Suppressor macrophage treated with lipopolysaccharide for 1 hour (primary cell): Measurements from ENCODE around the gene MUC22.

Source experiments
- DNase-seq, 3 donors: peaks; one replicate each; pipeline ENCODE4 v3.0.0-alpha.2; 2020 to 2022

The MUC22 gene

DNA sequence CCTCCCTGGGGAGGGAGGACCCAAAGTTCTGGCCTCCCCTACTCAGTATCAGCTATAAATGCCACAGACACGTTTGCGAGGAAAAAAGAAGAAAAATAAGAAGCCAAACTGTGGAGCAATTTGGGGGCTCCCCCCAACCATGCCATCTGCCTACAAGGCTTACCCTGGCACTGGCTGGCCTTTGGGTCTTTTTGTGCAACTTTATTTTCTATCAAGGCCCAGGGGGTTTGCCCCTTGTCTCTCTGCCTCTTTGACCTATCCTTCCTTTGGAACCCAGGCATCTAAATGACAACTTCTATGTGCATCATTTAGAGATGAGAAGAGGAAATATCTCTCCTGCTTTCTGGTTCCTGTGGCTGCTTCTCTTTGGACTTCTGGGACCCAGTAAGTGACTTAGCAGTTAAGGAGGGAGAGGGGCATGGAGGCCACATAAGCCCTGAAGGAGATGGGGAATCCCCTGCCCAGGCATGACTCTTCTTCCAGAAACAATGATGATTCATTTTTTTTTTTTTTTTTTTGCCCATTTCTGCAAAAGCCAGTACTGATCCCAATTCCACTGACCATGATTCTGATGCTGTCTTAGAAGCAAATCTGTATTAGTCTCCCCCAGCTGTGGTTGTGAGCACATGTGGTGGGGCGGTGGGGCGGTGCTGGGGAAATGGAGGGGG is at the start of gene MUC22:
TSS of gene MUC22 (plus strand) at position 82 of the 668 bp plus-strand sequence. CDS start at position 315, 233 bp downstream.
- DNase-seq, result peak; percentile 65 to 81 (median 74)

DNA sequence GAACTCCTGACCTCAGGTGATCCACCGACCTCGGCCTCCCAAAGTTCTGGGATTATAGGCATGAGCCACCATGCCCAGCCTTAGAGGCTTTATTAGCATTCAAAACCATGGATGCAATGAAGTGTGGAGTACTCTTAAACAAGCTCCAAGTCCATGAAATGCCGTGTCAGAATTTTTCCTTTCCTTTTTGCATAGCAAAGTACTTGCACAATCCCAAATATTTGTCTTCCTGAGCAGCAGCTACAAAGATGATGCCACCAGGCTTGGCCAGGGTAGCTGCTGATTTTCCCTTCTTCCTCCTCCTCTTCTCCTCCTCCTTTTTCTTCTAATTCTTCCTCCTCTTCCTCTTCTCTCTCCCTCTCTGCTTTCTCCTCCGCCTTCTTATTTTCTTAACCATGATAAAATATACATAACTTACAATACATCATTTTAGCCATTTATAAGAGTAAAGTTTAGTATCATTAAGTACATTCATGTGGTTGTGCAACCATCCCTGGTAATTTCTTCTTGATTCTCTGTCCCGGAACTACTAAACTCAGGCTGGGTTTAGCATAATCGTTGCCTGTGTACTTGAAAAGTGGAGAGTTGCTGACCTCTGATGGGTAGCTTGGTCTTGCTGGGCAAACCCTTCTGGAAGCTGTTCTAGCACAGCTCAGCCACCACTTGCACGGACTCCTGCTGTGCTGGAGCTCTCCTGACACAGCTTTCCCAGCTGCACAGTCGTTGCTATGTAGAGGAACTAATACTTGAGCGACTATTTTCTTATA is 49.2 kb upstream of the MUC22 start:
- DNase-seq, result peak in 1 of 3 donors; percentile 15

DNA sequence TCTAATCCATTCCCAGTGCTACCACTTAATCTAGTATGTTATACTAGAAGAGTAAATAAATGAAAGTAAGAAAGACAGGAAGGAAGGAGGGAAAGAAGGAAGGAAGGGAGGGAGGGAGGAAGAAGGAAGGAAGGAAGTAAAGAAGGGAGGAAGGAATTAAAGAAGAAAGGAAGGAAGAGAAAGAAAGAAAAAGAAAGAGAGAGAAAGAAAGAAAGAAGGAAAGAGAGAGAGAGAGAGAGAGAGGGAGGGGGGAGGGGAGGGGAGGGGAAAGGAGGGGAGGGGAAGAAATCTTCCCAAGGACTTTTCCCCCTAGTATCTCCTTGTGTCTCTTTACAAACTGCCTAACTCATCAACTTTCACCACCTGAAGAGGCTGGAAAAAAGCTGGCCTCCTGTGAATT is 47.6 kb upstream of the MUC22 start:
- DNase-seq, result no peak

DNA sequence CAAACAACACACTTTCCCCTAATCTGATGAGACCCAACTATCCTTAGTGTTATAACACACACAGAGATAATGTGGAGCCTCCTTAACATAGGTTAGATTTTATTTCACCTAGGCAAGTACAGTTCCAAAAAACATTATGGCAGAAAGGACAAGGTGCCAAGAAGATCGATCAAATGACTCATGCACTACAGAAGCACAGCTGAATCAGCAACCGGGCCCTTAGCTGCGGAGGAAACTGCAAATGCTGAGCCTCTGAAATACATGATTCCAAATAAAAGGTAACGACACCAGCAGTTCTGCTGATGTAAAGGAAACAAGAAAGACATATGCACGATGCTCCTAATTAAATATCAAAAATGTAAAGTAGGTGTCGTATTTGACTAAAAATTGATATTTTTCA is 46.6 kb upstream of the MUC22 start:
- no peak for DNase-seq

DNA sequence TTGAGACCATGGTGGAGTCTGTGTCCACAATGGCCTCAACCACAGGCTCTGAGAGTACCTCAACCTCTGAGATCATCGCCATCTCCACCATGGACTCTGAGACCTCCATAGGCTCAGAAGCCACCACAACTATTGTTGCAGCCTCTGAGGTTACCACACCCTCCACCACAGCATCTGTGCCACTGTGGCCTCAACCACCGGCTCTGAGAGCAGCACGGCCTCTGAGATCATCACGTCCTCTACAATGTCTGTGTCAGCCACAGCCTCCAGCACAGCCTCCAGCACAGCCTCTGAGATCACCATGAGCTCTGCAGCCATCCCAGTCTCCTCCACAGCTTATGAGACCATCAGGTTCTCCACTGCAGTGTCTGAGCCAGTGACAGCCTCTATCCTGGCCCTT is 46.2 kb upstream of the MUC22 start:
- no peak for DNase-seq

DNA sequence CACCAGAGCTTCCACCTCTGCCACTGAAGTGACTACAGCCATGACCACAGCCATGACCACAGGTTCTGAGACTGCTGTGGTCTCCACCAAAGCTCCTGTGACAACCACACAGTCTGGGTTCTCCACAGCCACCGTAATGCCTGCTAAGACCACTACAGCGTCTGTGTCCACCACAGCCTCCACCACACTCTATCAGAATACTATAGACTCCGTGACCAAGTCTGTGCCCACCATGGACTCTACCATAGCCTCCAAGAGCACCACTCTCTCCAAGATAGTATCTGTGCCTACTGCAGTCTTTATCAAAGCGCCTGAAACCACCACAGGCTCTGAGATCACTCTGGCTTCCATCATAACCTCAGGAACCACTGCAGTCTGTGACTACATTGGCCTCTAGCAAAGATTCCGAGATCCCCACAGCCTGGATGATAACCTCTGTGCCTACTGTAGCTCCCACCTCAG is 45.1 kb upstream of the MUC22 start:
- DNase-seq, result no peak

DNA sequence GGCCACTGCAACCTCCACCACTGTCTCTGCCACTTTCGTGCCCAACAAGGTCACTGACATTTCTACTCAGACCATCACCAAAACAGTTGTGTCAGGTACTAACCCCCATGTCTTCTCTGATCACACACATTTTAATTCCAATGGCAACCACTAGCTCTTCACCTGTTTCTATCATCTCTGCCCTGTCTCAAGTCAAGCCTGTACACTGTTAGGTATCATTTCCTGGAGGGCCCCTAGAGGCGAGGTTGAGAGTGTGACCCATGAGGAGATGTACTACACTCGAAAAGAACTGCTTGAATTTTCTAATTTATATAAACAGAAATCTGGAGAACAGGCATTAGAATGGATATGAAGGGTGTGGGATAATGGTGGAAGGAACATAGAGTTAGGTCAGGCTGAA is 44.1 kb upstream of the MUC22 start:
- DNase-seq, result no peak

DNA sequence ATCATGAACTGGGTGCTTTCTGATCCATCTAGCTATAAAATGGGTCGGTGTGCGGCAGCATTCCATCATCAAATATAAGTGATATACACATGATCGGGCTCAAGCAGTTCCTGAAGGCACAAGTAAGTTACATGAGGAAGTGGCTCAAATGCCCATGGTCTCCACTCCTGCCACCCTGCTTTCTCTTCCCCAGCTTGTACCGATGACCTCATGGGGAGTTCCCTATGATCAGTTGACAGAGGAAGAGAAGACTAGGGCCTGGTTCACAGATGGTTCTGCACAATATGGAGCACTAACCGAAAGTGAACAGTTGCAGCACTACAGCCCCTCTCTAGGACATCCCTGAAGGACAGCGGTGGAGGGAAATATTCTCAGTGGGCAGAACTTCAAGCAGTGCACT is 41.1 kb upstream of the MUC22 start:
- peak; percentile 83 to 87 (median 84) for DNase-seq

DNA sequence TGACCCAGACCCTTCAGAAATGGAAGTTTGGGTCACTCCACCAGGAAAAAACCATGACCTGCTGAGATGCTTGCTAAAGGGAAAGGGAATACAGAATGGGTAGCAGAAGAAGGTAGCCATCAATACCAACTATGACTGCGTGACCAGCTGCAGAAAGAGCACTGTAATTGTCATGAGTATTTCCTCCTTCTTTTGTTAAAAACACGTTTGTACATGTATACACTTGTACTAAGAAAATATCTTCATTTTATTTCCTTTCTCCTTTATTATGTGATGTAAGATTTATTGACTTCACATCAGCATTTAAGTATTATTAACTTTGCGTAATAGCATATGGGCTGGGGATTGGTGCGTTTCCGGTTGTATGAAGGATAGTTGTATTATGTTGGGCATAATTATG is 39.3 kb upstream of the MUC22 start:
- no peak for DNase-seq

DNA sequence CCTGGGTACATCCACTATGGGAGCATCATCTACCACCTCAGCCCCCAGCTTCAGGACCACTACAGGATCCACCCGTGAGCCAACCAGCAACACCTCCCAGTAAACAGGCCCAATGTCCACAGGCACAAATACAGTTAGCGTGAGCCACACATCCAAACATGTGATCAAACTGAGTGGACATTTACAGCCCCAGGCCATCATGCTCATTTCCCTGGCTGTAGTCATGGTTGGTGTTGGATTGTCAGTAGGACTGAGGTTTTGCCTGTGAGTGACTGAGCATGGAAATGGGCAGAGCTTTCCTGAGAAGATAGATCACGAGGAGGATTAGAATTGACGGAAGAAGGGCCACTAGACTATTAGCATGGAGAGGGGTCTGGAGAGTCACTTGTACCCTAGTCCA is 37.5 kb upstream of the MUC22 start:
- DNase-seq, result no peak

DNA sequence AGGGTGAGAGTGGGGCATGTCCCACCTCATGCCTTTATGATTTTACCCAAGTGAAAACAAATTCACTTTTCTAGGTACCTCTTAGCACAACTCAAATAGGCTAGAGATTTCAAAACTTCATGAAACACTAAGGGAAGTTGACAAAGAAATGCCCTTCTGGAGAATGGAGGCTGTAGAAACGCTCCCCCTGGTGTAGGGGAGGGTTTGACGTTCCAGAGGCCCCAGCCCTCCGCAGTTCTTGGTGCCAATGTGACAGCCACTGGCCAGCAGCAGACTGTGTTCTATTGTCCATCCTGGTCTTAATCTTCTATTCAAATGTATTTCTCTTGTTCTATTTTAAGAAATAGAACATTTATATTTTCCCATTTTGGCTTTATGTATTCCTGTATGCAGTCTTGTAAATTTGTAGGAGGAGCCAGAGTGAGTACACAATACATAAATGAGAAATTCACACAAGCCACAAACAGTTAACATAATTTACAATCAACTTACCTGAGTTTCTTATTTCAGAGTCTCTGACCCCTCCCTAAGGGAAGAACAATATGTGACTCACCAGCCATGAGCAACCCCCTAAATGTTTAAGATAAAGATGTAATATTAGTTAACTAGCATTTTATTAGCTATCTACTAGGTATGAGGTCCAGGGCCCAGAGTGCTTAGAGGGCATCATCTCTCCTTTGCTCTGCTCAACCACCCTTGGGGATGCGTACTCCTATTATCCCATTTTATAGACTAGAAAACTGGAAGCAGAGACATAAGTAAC is 35.6 kb upstream of the MUC22 start:
- no peak for DNase-seq

DNA sequence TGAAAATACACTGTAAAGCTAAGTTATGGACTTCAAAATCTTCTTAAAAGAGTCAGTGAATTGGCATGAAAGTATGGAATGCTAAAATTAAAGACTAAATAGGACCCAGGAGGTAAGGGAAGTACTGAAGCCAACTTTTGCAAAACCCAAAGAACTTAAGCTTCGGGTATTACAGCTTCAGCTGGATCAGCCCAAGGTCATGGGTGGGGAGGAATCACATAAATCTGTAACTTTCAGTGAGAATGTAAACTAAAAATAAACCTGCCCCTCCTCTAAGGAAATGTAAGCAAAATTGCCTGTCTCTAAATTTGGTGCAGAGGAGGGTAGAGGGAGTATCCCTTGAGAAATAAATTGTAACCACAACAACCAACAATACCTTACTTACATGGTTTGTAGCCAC is 31.1 kb upstream of the MUC22 start:
- no peak for DNase-seq

DNA sequence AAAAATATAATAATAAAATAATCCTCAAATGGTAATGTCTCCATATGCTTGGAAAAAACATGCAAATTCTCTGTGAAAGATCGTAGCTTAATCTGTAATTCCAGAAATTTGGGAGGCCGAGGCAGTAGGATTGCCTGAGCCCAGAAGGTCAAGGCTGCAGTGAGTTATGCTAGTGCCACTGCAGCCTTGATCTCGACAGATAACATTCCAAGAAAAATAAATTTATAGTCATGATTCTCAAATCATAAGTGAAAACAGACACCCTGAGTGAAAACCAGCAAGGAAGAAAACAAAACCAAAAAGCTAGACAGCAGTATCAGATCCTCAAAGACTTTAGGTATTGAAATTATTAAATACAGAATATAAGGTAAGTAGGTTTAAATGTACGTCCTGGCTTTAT is 30.6 kb upstream of the MUC22 start:
- DNase-seq, result no peak

DNA sequence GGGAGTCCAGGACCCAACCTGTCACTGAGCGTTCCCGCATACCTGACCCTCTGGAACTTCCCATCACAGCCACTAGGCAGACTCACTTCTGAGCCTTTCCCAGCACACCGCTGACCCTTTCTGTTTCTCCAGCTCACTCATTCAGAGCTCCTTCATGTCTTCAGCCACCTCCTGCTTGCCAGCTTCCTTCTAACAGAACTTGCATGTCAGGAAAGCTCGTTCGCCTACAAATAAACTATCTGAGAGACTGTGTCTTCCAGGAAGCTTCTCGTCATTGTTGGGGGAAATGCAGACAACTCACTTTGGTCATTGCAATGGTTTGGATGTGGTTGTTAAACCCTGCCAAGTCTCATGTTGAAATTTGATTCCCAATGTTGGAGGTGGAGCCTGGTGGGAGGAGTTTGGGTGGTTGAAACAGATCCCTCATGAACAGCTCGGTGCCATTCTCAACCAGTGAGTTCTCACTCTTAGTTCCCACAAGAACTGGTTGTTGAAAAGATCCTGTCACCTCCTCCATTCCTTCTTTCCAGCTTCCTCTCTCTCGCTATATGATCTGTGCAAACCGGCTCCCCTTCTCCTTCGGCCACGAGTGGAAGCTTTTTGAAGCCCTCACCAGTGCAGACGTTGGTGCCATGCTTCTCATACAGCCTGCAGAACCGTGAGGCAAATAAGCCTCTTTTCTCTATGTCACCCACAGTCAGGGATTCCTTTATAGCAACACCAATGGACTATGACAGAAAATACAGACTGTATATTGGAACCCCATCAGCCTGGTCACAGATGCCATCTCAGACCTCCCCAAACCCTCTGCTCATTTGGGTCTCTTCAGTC is 28.1 kb upstream of the MUC22 start:
- DNase-seq, result no peak

DNA sequence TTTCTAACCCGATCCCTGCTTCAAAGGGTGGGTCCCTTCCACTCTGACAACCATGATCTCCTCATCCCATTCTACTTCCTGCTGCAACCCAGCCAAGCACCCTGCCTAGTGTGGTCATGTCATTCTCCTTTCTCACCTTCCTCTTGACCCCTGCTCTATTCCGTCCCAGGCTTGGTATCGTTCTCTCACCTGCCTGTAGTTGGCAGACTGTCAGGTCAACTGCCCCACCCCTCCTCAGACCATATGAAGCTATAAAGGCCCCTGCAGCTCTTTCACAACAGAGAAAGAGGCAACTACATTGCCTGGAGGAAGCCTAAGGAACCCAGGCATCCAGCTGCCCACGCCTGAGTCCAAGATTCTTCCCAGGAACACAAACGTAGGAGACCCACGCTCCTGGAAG is 26.8 kb upstream of the MUC22 start, which contains the start of gene MUC21:
TSS of gene MUC21 (plus strand) at position 280 of the 400 bp plus-strand sequence. CDS start 241 bp downstream, outside the sequence.
- DNase-seq, result no peak

DNA sequence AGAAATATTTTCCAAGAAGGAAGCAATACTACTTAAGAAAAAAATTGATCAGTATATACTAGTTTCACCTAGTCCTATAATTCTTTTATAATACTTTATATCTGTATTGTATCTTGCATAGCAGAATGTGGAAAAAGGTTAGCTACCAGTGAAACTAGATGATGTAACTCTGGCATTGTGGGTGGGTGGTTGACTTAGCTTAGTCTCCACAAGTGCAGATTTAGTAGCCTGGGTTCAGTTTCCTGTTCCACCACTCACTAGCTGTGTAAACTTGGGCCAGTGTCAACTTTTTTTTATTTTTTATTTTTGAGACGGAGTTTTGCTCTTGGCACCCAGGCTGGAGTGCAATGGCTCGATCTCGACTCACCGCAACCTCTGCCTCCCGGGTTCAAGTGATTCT is 24.8 kb upstream of the MUC22 start:
- peak; percentile 43 to 60 (median 48) for DNase-seq

DNA sequence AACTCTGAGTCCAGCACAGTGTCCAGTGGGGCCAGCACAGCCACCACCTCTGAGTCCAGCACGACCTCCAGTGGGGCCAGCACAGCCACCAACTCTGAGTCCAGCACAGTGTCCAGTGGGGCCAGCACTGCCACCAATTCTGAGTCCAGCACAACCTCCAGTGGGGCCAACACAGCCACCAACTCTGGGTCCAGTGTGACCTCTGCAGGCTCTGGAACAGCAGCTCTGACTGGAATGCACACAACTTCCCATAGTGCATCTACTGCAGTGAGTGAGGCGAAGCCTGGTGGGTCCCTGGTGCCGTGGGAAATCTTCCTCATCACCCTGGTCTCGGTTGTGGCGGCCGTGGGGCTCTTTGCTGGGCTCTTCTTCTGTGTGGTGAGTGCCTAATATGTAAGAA is 23.0 kb upstream of the MUC22 start:
- no peak for DNase-seq

DNA sequence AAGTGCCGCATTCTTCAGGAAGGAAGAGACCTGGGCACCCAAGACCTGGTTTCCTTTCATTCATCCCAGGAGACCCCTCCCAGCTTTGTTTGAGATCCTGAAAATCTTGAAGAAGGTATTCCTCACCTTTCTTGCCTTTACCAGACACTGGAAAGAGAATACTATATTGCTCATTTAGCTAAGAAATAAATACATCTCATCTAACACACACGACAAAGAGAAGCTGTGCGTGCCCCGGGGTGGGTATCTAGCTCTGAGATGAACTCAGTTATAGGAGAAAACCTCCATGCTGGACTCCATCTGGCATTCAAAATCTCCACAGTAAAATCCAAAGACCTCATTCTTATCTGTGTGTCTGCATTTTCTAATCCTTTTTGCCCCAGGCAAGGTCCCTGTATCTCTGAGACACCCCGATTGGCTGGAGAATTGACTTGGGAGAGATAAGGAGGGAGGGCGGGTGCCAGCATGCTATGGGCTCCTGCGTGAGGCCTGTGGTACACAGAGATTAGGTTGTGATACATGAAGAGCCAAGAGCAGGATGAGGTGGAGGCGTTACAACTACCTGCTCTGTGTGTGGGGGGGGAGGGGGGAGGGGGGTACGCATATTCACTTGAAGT is 22.0 kb upstream of the MUC22 start:
- no peak for DNase-seq

DNA sequence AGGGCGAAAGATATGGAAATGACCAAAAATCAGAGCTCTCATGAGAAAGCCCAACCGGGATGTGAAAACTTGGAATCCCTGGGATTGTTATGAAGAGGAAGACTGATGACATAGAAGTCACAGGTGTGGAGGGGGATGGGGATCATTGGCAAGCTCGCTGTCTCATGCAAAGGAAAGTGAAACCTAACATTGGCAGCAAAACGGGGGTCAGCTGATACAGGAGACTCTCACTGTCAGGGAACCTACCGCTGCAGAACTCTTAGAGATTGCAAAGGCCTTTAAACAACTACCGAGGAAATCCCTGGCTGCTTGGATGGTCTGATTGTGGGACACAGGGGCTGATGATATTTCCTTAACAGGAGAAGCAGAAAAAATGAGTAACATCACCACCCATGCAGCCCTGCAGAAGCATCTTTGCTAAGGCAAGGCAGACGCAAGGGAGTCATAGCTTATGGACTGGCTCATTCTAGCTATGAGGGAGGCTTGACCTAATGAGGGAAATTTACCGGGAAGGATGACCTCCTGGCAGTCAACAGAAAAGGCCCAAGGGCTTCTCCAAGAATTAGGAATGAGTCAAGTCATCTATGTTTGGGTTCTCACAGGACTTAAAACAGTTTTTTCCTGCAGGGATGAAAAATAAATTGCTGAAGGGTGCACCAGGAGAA is 19.7 kb upstream of the MUC22 start:
- peak in 2 of 3 donors; percentile 12 to 24 for DNase-seq

DNA sequence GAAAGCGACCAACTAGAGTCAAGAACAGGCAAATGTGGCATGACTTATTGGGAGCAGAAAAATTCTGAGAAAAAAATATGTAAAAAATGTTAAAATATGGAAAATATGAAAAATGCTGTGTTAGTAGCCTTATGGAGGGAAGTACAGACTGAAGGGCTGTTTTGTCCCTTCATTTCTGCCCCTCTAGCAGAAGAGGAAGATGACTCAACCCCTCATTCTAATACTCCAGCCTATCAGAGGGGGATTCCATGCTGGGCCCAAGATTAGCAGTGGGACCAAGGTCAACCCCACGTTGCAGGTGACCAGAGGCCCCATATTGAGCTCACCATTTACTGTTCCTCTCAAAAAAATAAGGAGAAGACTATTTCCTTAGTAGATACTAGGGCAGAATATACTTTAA is 18.4 kb upstream of the MUC22 start:
- peak; percentile 57 to 64 (median 59) for DNase-seq

DNA sequence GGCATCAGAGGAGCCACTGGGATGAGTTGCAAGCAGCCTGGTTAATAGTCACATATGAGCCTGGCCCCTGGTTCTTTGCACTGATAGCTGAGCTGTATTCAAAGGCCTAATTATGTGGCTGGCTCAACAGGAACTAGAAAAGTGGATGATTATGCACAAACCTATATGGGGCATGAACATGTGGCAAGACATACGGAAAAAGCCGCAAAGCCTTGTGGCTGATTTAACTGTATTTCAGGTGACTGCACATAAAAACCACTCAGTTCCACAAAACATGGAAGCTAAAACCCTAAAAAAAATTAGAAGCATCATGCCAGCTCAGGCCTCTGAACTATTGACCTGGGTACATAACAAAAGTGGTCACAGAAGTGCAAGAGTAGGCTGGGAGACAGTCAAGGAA is 13.0 kb upstream of the MUC22 start:
- no peak for DNase-seq

DNA sequence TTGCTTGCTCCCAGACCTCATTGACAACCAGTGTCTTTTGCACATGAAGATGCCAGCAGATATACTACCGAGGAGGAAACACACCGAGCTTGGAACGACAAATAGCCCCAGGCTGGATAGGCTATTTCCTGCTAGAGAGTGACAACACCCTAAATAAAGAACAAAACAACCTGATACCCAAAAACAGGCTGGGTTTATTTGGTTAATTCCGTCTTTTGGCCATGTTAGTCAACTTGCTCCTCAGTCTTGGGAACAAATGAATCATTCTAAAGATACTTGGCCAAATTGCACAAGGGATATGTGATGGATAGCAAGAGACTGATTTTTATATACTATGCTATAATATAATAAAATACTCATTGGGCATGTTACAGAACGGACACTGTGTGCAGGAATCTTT is 11.5 kb upstream of the MUC22 start:
- DNase-seq, result no peak
